ENCODE data around the gene OXSR1. TPM values are rescaled to one million over a fixed set of nuclear protein-coding genes. Genes with fewer than 3 reads are reported as not detected.
"Not testable (repeated sequence)": the region's sequence is repeated elsewhere in the genome, so short reads cannot be mapped to it uniquely, and the experiment has no call there.

The OXSR1 gene
- polyA plus RNA-seq, 10 donors: 30.5 to 43.4 (median 34.6) TPM

- no peak for DNase-seq
Observed at GRCh38 chr3:38126121-38126892, 39.0 kb upstream of the OXSR1 start.

GRCh38 chr3:38127611-38128302 is 37.6 kb upstream of the OXSR1 start:
- DNase-seq: no peak

GRCh38 chr3:38128303-38128655 is 37.1 kb upstream of the OXSR1 start:
- DNase-seq: no peak

GRCh38 chr3:38129058-38129457 is 36.3 kb upstream of the OXSR1 start:
- no peak for DNase-seq

- DNase-seq: no peak
Observed at GRCh38 chr3:38130631-38131065, 34.7 kb upstream of the OXSR1 start.

- DNase-seq: peak in 1 of 3 donors; percentile 34
Observed at GRCh38 chr3:38131621-38132369, 33.5 kb upstream of the OXSR1 start.

GRCh38 chr3:38133209-38133556 is 32.2 kb upstream of the OXSR1 start:
- DNase-seq: no peak

GRCh38 chr3:38133557-38134405 is 31.6 kb upstream of the OXSR1 start:
- no peak for DNase-seq

GRCh38 chr3:38134517-38135143 is 30.7 kb upstream of the OXSR1 start:
- DNase-seq: not testable (repeated sequence)

GRCh38 chr3:38135621-38136277 is 29.6 kb upstream of the OXSR1 start:
- not testable (repeated sequence) for DNase-seq

- no peak for DNase-seq
Observed at GRCh38 chr3:38136393-38136776, 29.0 kb upstream of the OXSR1 start.

GRCh38 chr3:38136777-38137614 is 28.3 kb upstream of the OXSR1 start, which contains the start of gene ACAA1:
Gene ACAA1 (minus strand): TSS chr3:38137127. CDS start chr3:38137035, 92 bp downstream.
- peak; percentile 99 to 100 (median 99) for DNase-seq

- peak in 2 of 3 donors; percentile 14 to 36 for DNase-seq
Observed at GRCh38 chr3:38137615-38138348, 27.6 kb upstream of the OXSR1 start.

- DNase-seq: peak; percentile 49 to 92 (median 78)
Observed at GRCh38 chr3:38138349-38139190, 26.8 kb upstream of the OXSR1 start, which contains the start of gene MYD88. Gene MYD88 (plus strand): TSS chr3:38138661. CDS start chr3:38138701, 40 bp downstream.

- DNase-seq: no peak
Observed at GRCh38 chr3:38139191-38139590, 26.1 kb upstream of the OXSR1 start.

- no peak for DNase-seq
Observed at GRCh38 chr3:38139652-38140051, 25.7 kb upstream of the OXSR1 start.

GRCh38 chr3:38140326-38141172 is 24.8 kb upstream of the OXSR1 start:
- DNase-seq: no peak

Data from muscle of back (tissue), 11 donors.